ENCODE data around the gene NMUR1. TPM values are rescaled to one million over a fixed set of nuclear protein-coding genes. Genes with fewer than 3 reads are reported as not detected.
A peak's percentile ranks its signal among the peaks of the same experiment; 100 is the strongest.

NMUR1 gene
- total RNA-seq, 2 donors from 2014 or later: 0.07 to 0.29 TPM

DNA sequence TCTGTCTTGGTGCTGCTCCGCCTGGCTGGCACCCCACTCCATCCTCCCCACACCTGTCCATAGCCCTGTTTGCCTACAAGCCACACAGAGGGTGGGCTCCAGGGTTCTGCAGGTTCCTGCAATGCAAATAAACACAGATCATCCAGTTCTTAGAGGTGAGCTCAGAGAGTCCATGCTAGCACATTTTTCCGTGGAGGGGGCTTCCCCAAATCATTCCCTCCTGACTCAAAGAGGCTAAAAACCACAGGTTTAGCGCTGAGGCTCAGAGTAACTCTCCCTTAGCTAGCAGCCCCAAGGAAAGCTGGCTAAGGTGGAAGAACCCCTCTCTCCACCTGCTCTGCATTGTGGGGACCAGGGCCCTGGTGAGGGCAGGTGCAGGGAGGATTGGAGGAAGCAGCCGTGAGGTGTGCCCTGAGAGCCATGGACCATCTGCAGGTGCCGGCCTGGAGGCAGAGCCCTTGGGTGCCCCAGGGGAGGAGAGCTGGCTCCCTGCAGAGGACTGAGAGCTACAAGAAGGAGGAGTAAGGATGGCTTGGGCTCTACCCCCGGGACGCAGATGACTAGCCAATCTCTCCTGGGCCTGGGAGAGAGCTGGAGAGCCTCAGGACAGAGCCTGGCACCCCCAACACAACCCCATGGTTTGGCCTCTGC lies 38.7 kb upstream of the NMUR1 start:
- no peaks in the 10 kb centered on the region for H3K27me3 ChIP-seq (ENCODE audit: control insufficient read depth, insufficient read depth, low read length, poor library complexity, severe bottlenecking)
- no peaks in the 10 kb centered on the region for H3K36me3 Mint-ChIP-seq (ENCODE audit: low read depth)
- no peak overlapping the region for H3K4me3 Mint-ChIP-seq
- no peaks in the 10 kb centered on the region for H3K27me3 Mint-ChIP-seq (ENCODE audit: insufficient read depth)
- H3K36me3 ChIP-seq (ENCODE audit: control insufficient read depth, insufficient read depth, low read length): no peaks in the 10 kb centered on the region
- WGBS, 2 experiments (ENCODE audit: insufficient coverage in 1 of 2, insufficient read length in 1 of 2): 90 to 91% methylated on average over 3 to 7 of the region's 7 CpGs
- H3K4me1 ChIP-seq (ENCODE audit: control insufficient read depth, insufficient read depth, low read length): no peaks in the 10 kb centered on the region
- no peak overlapping the region for H3K9ac ChIP-seq (ENCODE audit: extremely low read depth, low read length, poor library complexity, severe bottlenecking)
- peaks cover 31% of the 10 kb centered on the region for H3K9me3 Mint-ChIP-seq
- peaks cover 9% of the 10 kb centered on the region for H3K9me3 ChIP-seq (ENCODE audit: control insufficient read depth, low read length)
- peak overlapping the region; percentile 48 for H3K27ac Mint-ChIP-seq
- peaks cover 27% of the 10 kb centered on the region for H3K4me1 Mint-ChIP-seq
- no peak for TF ChIP-seq CTCF (conservative IDR thresholded peaks at IDR 0.05)
- no peak overlapping the region for H3K4me3 ChIP-seq (ENCODE audit: low read length)
- DNase-seq: no peak
- no peak overlapping the region for H3K27ac ChIP-seq (ENCODE audit: low read depth, low read length)

- DNase-seq: peak; percentile 54
- H3K27me3 Mint-ChIP-seq (ENCODE audit: insufficient read depth): no peaks in the 10 kb centered on the region
- Histone ChIP-seq H3K36me3 (ENCODE audit: control insufficient read depth, insufficient read depth, low read length) (no peaks in the 10 kb centered on the region), H3K4me3 (ENCODE audit: low read length) (no peak overlapping the region), H3K9ac (ENCODE audit: extremely low read depth, low read length, poor library complexity, severe bottlenecking) (no peak overlapping the region), H3K9me3 (ENCODE audit: control insufficient read depth, low read length) (peaks cover 9% of the 10 kb centered on the region), H3K27ac (ENCODE audit: low read depth, low read length) (no peak overlapping the region), H3K4me1 (ENCODE audit: control insufficient read depth, insufficient read depth, low read length) (no peaks in the 10 kb centered on the region), H3K27me3 (ENCODE audit: control insufficient read depth, insufficient read depth, low read length, poor library complexity, severe bottlenecking) (no peaks in the 10 kb centered on the region)
- H3K4me3 Mint-ChIP-seq: no peak overlapping the region
- H3K9me3 Mint-ChIP-seq: peaks cover 31% of the 10 kb centered on the region
- 77 to 85% methylated on average over 3 to 6 of the region's 6 CpGs for WGBS, 2 experiments (ENCODE audit: insufficient coverage in 1 of 2, insufficient read length in 1 of 2)
- no peak for TF ChIP-seq CTCF (conservative IDR thresholded peaks at IDR 0.05)
- no peaks in the 10 kb centered on the region for H3K36me3 Mint-ChIP-seq (ENCODE audit: low read depth)
- peak overlapping the region; percentile 48 for H3K27ac Mint-ChIP-seq
- peaks cover 22% of the 10 kb centered on the region for H3K4me1 Mint-ChIP-seq
These were observed 38.0 kb upstream of the NMUR1 start for GRCh38 chr2:231568098-231568784.

DNA sequence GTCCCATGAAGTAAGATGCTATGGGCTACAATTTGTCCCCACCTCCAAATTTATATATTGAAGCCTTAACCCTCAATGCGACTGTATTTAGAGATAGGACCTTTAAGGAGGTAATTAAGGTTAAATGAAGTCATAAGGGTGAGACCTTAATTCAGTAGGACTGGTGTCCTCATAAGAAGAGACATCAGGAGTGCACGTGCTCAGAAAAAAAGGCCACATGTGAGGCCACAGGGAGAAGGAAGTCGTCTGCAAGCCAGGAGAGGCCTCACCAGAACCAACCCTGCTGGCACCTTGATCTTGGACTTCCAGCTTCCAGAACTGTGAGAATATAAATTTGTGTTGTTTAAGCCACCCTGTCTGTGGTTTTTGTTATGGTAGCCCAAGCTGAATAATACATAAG lies 36.9 kb upstream of the NMUR1 start:
- no peak for TF ChIP-seq CTCF (conservative IDR thresholded peaks at IDR 0.05)
- Histone ChIP-seq H3K36me3 (ENCODE audit: control insufficient read depth, insufficient read depth, low read length) (no peaks in the 10 kb centered on the region), H3K4me1 (ENCODE audit: control insufficient read depth, insufficient read depth, low read length) (no peaks in the 10 kb centered on the region), H3K9me3 (ENCODE audit: control insufficient read depth, low read length) (peaks cover 9% of the 10 kb centered on the region), H3K4me3 (ENCODE audit: low read length) (no peak overlapping the region), H3K27me3 (ENCODE audit: control insufficient read depth, insufficient read depth, low read length, poor library complexity, severe bottlenecking) (no peaks in the 10 kb centered on the region), H3K27ac (ENCODE audit: low read depth, low read length) (no peak overlapping the region), H3K9ac (ENCODE audit: extremely low read depth, low read length, poor library complexity, severe bottlenecking) (no peak overlapping the region)
- Mint-ChIP-seq H3K36me3 (ENCODE audit: low read depth) (no peaks in the 10 kb centered on the region), H3K4me3 (no peak overlapping the region), H3K27ac (no peak overlapping the region), H3K9me3 (peaks cover 31% of the 10 kb centered on the region), H3K4me1 (peaks cover 16% of the 10 kb centered on the region), H3K27me3 (ENCODE audit: insufficient read depth) (no peaks in the 10 kb centered on the region)
- DNase-seq: no peak
- WGBS, 2 experiments (ENCODE audit: insufficient coverage in 1 of 2, insufficient read length in 1 of 2): 86 to 89% methylated on average over 2 to 3 of the region's 3 CpGs

Measured in endodermal cell (in vitro differentiated cells).